Body of pancreas (tissue), 4 donors: ENCODE measurements around the gene SMOC2.

Source experiments
- POLR2A ChIP-seq, 3 donors: fragments of 450-650 bp; IDR thresholded peaks; one replicate each; pipeline ENCODE4 v1.6.1; 2016; ENCODE audit warnings: antibody characterized with exemption in 3 of 3, mild to moderate bottlenecking in 2 of 3
- TF ChIP-seq, protein P1 (sequence below), 7 experiments: fragments of 450-650 bp in 4 of 7; fragments of 200-600 bp in 3 of 7; sonication (generic) in 3 of 7; IDR thresholded peaks; one replicate each; pipeline ENCODE4 v1.5.1; 2016 to 2019; ENCODE audit warnings: antibody characterized with exemption in 7 of 7

DNA sequence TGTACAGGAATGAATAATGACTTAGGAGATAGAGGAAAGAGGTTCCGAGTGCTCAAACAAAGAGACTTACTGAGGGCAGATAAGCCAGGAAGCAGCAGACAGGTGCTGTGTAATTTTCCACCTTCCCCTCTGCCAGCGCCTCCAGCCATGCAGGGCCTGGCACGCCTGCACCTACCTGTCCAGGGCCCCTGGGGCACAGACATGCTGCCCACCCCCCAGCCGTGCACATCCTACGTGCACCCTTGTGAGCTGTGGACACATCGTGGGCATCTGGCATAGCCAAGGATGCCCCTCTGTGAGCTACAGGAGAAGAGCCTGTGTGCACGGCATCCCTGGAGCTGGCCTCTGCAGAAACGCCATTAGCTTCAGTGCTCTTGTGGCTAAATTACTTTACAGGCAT lies 7.1 kb upstream of the SMOC2 start:
- TF ChIP-seq, protein P1, sequence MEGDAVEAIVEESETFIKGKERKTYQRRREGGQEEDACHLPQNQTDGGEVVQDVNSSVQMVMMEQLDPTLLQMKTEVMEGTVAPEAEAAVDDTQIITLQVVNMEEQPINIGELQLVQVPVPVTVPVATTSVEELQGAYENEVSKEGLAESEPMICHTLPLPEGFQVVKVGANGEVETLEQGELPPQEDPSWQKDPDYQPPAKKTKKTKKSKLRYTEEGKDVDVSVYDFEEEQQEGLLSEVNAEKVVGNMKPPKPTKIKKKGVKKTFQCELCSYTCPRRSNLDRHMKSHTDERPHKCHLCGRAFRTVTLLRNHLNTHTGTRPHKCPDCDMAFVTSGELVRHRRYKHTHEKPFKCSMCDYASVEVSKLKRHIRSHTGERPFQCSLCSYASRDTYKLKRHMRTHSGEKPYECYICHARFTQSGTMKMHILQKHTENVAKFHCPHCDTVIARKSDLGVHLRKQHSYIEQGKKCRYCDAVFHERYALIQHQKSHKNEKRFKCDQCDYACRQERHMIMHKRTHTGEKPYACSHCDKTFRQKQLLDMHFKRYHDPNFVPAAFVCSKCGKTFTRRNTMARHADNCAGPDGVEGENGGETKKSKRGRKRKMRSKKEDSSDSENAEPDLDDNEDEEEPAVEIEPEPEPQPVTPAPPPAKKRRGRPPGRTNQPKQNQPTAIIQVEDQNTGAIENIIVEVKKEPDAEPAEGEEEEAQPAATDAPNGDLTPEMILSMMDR (IDR thresholded peaks at IDR 0.05): no peak
- TF ChIP-seq POLR2A (IDR thresholded peaks at IDR 0.05): no peak
